ENCODE results near the gene RFX1.

RFX1 gene

GRCh38 chr19:13914777-13915176, 91.3 kb downstream of the RFX1 start (continued):
- TF ChIP-seq, protein P1, sequence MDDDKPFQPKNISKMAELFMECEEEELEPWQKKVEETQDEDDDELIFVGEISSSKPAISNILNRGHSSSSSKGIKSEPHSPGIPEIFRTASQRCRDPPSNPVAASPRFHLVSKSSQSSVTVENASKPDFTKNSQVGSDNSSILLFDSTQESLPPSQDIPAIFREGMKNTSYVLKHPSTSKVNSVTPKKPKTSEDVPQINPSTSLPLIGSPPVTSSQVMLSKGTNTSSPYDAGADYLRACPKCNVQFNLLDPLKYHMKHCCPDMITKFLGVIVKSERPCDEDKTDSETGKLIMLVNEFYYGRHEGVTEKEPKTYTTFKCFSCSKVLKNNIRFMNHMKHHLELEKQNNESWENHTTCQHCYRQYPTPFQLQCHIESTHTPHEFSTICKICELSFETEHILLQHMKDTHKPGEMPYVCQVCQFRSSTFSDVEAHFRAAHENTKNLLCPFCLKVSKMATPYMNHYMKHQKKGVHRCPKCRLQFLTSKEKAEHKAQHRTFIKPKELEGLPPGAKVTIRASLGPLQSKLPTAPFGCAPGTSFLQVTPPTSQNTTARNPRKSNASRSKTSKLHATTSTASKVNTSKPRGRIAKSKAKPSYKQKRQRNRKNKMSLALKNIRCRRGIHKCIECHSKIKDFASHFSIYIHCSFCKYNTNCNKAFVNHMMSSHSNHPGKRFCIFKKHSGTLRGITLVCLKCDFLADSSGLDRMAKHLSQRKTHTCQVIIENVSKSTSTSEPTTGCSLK (tag by site-specific recombination; IDR thresholded peaks at IDR 0.05) = no peak
- TF ChIP-seq GLIS1 (tag by site-specific recombination; IDR thresholded peaks at IDR 0.05) (no peak), KLF8 (tag by site-specific recombination; IDR thresholded peaks at IDR 0.05) (no peak), ZNF514 (tag by site-specific recombination; IDR thresholded peaks at IDR 0.05) (no peak)
- TF ChIP-seq, protein P2, sequence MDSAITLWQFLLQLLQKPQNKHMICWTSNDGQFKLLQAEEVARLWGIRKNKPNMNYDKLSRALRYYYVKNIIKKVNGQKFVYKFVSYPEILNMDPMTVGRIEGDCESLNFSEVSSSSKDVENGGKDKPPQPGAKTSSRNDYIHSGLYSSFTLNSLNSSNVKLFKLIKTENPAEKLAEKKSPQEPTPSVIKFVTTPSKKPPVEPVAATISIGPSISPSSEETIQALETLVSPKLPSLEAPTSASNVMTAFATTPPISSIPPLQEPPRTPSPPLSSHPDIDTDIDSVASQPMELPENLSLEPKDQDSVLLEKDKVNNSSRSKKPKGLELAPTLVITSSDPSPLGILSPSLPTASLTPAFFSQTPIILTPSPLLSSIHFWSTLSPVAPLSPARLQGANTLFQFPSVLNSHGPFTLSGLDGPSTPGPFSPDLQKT (IDR thresholded peaks at IDR 0.05; ENCODE audit: borderline replicate concordance, low read depth, low read length) = no peak

GRCh38 chr19:13913352-13913751, 92.8 kb downstream of the RFX1 start:
- ChIA-PET CTCF (no interaction called here), POLR2A (no interaction called here)
- Histone ChIP-seq H3K36me3 (ENCODE audit: control insufficient read depth in 2 of 2, insufficient read depth in 1 of 2, low read length in 2 of 2) (peaks cover 59 to 82% of the 10 kb centered on the region in 2 experiments), H3K9me3 (ENCODE audit: control insufficient read depth, insufficient read depth, low read depth, low read length) (no peaks in the 10 kb centered on the region), H3K4me3 (ENCODE audit: low read depth, low read length) (no peak overlapping the region), H3K27ac (ENCODE audit: extremely low read depth, low read depth, low read length) (no peak overlapping the region), H3K4me1 (ENCODE audit: control insufficient read depth, insufficient read depth, low read length) (no peaks in the 10 kb centered on the region)
- no peak for TF ChIP-seq ZNF132 (tag by site-specific recombination; IDR thresholded peaks at IDR 0.05; ENCODE audit: borderline replicate concordance)
- TF ChIP-seq ZNF211 (tag by site-specific recombination; IDR thresholded peaks at IDR 0.05; ENCODE audit: low read depth) = no peak
- TF ChIP-seq ZNF785 (tag by site-specific recombination; IDR thresholded peaks at IDR 0.05) = no peak
- TF ChIP-seq ZBTB8A (tag by site-specific recombination; IDR thresholded peaks at IDR 0.05) = no peak
- no peak for TF ChIP-seq ZNF658 (tag by site-specific recombination; IDR thresholded peaks at IDR 0.05)
- no peak for TF ChIP-seq YY2 (tag by site-specific recombination; IDR thresholded peaks at IDR 0.05)
- no peak for TF ChIP-seq ZNF354C (tag by site-specific recombination; IDR thresholded peaks at IDR 0.05; ENCODE audit: borderline replicate concordance, low read depth)
